GM19025 (cell line): ENCODE measurements around the gene TEX51.

ENCODE experiments used
- ATAC-seq: cut with Tn5 transposase; IDR thresholded peaks from one replicate; pipeline ENCODE4 v1.9.1; 2021; ENCODE audit warnings: mild to moderate bottlenecking, low read depth, moderate library complexity; ENCODE audit not compliant: unreplicated experiment

Gene TEX51

DNA sequence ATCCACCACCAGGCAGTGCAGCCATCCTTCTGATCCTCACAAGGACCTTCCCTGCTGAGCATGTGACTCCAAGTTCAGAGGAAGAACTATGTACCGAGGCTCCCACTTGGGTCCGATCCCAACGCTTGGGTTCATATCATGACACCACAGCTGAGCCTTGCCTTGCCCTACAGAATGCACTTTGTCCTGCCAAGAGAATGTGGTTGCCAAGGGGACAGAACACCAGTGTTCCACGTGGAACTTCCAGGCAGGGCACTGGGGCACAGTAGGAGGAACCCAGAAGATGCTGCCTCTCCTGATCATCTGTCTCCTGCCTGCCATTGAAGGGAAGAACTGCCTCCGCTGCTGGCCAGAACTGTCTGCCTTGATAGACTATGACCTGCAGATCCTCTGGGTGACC is at the start of gene TEX51:
Gene TEX51, plus strand, starts transcription at position 255 of the 400 bp plus-strand sequence. Its CDS starts 29 bp downstream, at position 284.
- no peak for ATAC-seq

GRCh38 chr2:126849054-126849453 is 49.6 kb upstream of the TEX51 start:
- no peak for ATAC-seq

GRCh38 chr2:126849486-126849885 is 49.2 kb upstream of the TEX51 start:
- no peak for ATAC-seq

- ATAC-seq: no peak
Observed at GRCh38 chr2:126849991-126850535, 48.6 kb upstream of the TEX51 start.

- no peak for ATAC-seq
Observed at GRCh38 chr2:126850940-126851339, 47.8 kb upstream of the TEX51 start.

- no peak for ATAC-seq
Observed at GRCh38 chr2:126851756-126852155, 46.9 kb upstream of the TEX51 start.

- no peak for ATAC-seq
Observed at GRCh38 chr2:126852361-126852760, 46.3 kb upstream of the TEX51 start.

GRCh38 chr2:126855606-126856005 is 43.1 kb upstream of the TEX51 start:
- ATAC-seq: no peak

DNA sequence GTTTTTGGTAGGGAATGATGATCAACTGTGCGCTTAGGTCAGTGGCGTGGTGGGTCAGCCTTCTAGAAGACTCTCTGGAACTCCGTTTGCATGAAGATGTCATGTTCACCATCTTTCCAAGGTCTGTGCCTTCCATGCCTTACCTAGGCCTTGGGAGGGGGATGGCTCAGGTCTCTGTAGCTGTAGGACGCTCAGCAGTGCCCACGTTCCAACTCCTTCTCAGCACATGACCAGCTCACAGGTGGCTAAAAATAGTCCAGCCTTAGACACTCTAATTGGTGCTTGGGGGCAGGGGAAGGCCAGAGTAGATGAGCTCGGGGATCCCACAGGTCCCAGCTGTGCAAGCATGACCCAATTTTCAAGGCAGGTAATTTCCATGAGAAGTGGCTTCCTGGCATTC is 42.3 kb upstream of the TEX51 start:
- ATAC-seq: no peak

DNA sequence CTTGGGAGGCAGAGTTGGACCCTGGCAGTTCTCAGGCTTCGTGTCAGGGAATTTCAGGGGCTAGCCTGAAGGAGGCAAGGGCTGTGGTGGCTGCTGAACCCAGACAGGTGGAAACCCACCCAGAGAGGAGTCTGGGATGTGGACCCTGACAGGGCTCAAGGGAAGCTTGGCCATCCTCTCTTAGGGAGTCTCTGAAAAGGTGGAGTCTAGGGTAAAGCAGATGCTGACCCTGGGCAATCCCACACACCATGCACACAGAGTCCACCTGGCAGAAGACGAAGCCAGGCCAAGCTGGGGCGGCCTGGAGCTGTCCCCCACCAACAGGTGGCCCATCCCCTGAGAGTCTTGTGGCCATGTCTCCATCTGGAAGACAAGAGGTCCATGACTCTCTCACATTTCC is 41.2 kb upstream of the TEX51 start:
- ATAC-seq: no peak

DNA sequence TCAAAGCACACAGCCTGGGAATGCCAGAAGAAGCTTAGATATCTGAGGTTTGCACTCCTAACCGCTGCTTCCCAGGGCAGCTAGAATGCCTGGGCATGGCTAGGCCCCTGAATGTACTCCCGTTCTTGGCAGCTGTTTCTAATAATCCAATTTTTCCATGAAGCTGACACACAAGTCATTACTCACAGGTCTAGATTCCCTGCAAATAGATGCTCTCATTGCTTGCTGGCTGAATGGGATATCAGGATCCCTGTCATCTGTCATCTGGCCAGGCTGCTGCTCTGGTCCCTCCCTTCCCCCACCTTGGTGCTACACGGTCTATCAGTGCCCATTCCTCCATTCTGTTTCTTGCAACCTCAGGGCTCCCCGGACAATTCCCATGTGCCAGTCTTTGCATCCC is 40.7 kb upstream of the TEX51 start:
- ATAC-seq: no peak

DNA sequence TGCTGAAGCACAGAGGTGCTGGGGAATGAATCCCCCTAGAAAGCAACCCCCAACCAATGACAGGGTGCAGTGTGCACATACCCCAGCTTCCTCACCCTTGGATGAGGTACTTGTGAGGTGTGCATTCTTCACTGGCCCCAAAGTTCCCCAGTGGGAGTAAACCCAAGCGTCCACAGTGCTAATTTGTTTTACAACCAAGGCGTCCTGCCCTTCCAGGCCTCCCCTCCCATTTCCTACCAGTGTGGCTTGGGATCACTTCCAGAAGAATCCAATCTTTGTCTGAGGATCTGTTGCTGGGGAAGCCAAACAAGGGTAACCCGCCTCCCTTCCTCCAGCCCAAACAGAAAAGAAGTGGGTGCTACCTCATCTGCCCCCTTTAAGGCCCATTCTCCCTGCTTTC is 40.3 kb upstream of the TEX51 start:
- ATAC-seq: no peak

DNA sequence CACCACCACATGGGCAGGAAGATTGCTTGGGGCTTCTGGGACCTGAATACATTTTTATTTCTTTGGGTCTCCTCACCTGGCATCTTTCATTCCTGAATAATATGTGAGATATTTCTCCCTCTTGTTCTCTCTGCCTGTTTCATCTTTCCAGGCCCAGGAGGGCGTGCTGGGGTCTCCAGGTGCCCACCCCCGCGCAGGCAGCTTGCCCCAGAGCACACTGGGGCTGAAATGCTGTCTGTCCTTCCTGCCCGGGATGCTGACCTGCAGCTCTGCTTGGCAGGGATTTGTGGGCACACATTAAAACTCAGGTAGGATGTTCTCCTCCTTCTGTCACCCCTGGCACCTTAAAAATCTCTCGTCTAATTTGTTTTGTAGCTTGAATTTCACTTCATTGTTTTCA is 39.7 kb upstream of the TEX51 start:
- ATAC-seq: no peak

- no peak for ATAC-seq
Observed at GRCh38 chr2:126859631-126860030, 39.1 kb upstream of the TEX51 start.

GRCh38 chr2:126860385-126860784 is 38.3 kb upstream of the TEX51 start:
- no peak for ATAC-seq

DNA sequence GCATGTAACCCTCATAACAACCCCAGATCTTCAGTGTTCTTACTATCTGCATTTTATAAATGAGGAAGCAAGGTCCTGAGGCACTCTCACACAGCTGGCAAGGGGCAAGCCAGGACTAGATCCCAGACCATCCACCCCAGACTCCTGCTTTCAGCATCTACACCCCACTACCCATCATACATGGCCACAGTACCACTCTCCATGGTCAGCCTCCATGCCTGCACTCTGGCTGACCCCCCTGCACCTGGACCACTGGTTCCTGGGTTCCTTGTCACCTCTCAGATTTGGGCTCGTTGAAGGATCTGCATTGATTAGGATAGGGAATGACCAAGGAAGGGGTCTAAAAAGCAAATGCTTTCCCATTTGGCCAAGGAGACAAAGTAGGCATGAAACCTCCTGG is 36.0 kb upstream of the TEX51 start:
- ATAC-seq: no peak

GRCh38 chr2:126863336-126864015 is 35.2 kb upstream of the TEX51 start:
- no peak for ATAC-seq

DNA sequence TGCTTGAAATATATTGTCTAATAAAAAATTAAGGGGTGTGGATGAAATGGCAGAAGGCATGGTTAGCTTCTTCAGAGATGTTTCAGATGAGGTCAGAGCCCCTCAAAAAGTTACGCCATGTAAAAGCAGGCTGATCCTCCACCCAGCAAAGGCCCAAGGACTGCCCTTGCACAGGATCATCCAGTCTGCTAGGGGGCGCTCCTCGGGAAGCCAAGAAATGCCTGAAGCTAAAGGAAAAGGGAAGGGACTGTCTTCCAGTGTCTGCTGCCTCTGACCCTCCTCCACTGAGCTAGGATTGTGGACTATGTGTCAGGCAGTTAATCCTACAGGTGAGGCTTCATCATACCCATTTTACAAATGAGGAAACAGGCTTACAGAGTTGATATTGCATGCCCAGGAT is 33.8 kb upstream of the TEX51 start:
- ATAC-seq: no peak

DNA sequence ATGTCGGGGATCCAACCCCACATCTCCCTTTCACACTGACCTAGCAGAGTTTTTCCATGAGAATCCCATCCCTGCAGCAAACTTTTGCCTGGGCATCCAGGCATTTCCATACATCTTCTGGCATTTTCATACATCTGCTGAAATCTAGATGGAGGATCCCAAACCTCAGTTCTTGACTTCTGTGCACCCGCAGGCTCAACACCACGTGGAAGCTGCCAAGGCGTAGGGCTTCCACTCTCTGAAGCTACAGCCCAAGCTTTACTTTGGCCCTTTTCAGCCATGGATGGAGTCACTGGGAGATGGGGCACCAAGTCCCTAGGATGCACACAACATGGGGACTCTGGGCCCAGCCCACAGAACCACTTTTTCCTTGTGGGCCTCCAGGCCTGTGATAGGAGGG is 32.2 kb upstream of the TEX51 start:
- ATAC-seq: no peak

GRCh38 chr2:126874961-126875360 is 23.7 kb upstream of the TEX51 start:
- ATAC-seq: no peak

- ATAC-seq: no peak
Observed at GRCh38 chr2:126876631-126877030, 22.1 kb upstream of the TEX51 start.

DNA sequence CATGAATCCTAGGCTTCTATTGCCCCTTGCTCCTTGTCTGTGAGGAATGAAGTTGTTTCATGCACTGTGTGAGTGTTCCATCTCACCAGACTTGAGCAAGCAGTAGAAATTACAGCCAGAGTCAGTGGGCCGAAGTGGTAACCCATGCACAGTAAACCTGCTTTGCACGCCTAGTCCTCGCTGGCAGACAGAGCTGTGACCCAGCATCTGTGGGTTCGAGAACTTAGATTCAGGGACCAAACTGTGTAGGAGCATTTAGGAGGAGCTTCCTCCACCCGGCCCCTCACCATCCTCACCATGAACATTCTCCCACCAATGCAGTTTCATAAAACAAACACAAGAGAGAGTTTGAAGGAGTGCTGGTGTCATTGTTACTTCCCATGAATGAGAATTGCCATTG is 21.6 kb upstream of the TEX51 start:
- ATAC-seq: no peak
